ENCODE measurements around the gene PELI2.

Gene PELI2

GRCh38 chr14:56299306-56299984 is 181.2 kb downstream of the PELI2 start:
- no peak for DNase-seq (ENCODE audit: low spot score)

GRCh38 chr14:56300495-56300894 is 182.3 kb downstream of the PELI2 start:
- no peak for DNase-seq (ENCODE audit: low spot score)

GRCh38 chr14:56304456-56304855 is 186.2 kb downstream of the PELI2 start:
- DNase-seq (ENCODE audit: low spot score) = no peak

GRCh38 chr14:56309198-56309597 is 191.0 kb downstream of the PELI2 start:
- DNase-seq (ENCODE audit: low spot score) = no peak

- DNase-seq (ENCODE audit: low spot score) = no peak
Observed at GRCh38 chr14:56310643-56311042, 192.4 kb downstream of the PELI2 start.

GRCh38 chr14:56313789-56314188 is 195.6 kb downstream of the PELI2 start:
- no peak for DNase-seq (ENCODE audit: low spot score)

- no peak for DNase-seq (ENCODE audit: low spot score)
Observed at GRCh38 chr14:56318393-56319115, 200.3 kb downstream of the PELI2 start.

- no peak for DNase-seq (ENCODE audit: low spot score)
Observed at GRCh38 chr14:56321861-56322260, 203.7 kb downstream of the PELI2 start.

- no peak for DNase-seq (ENCODE audit: low spot score)
Observed at GRCh38 chr14:56322531-56322930, 204.3 kb downstream of the PELI2 start.

GRCh38 chr14:56324454-56324853 is 206.2 kb downstream of the PELI2 start:
- DNase-seq (ENCODE audit: low spot score) = no peak

- no peak for DNase-seq (ENCODE audit: low spot score)
Observed at GRCh38 chr14:56324856-56325699, 206.9 kb downstream of the PELI2 start.

- DNase-seq (ENCODE audit: low spot score) = no peak
Observed at GRCh38 chr14:56328021-56328420, 209.8 kb downstream of the PELI2 start.

GRCh38 chr14:56331592-56332216 is 213.5 kb downstream of the PELI2 start:
- DNase-seq (ENCODE audit: low spot score) = no peak

GRCh38 chr14:56333359-56334292 is 215.4 kb downstream of the PELI2 start:
- no peak for DNase-seq (ENCODE audit: low spot score)

- DNase-seq (ENCODE audit: low spot score) = no peak
Observed at GRCh38 chr14:56334458-56334857, 216.2 kb downstream of the PELI2 start.

- DNase-seq (ENCODE audit: low spot score) = no peak
Observed at GRCh38 chr14:56338674-56339073, 220.5 kb downstream of the PELI2 start.

- peak; percentile 32 for DNase-seq (ENCODE audit: low spot score)
Observed at GRCh38 chr14:56339855-56340701, 221.9 kb downstream of the PELI2 start.

- no peak for DNase-seq (ENCODE audit: low spot score)
Observed at GRCh38 chr14:56340932-56341331, 222.7 kb downstream of the PELI2 start.

GRCh38 chr14:56341766-56342493 is 223.7 kb downstream of the PELI2 start:
- no peak for DNase-seq (ENCODE audit: low spot score)

Data from HuH-7 (cell line).